GM12864 (cell line): ENCODE results near the gene RCAN1.

Experiments
- DNase-seq: peaks from one replicate; pipeline ENCODE4 v3.0.0-alpha.2; 2011; ENCODE audit warnings: low read depth
- H3K4me3 ChIP-seq: 2 replicates; pipeline ENCODE4 v1.5.1; 2011; ENCODE audit warnings: mild to moderate bottlenecking, low read depth, low read length, control low read depth
- CTCF ChIP-seq: IDR thresholded peaks from 2 replicates; pipeline ENCODE4 v1.5.1; 2011; ENCODE audit warnings: low read depth, mild to moderate bottlenecking, moderate library complexity, low read length, control low read depth, inconsistent platforms; ENCODE audit errors: missing control alignments

Gene RCAN1

GRCh38 chr21:34533938-34534337 lies 81.0 kb downstream of the RCAN1 start:
- DNase-seq = no peak
- no peak for TF ChIP-seq CTCF
- H3K4me3 ChIP-seq = no peak overlapping the region

- DNase-seq = no peak
- TF ChIP-seq CTCF = no peak
- H3K4me3 ChIP-seq = no peak overlapping the region
These were observed 83.5 kb downstream of the RCAN1 start for GRCh38 chr21:34531399-34531798.

GRCh38 chr21:34530261-34530660 lies 84.7 kb downstream of the RCAN1 start:
- no peak for DNase-seq
- TF ChIP-seq CTCF = no peak

GRCh38 chr21:34528131-34528561 lies 86.8 kb downstream of the RCAN1 start:
- no peak overlapping the region for H3K4me3 ChIP-seq
- DNase-seq = no peak
- TF ChIP-seq CTCF = no peak

More at GRCh38 chr21:34530261-34530660, 84.7 kb downstream of the RCAN1 start:
- H3K4me3 ChIP-seq = no peak overlapping the region

- H3K4me3 ChIP-seq = peak overlapping the region; percentile 13; the same call in 1 of the 2 replicates
These were observed 88.2 kb downstream of the RCAN1 start for GRCh38 chr21:34526618-34527290.

GRCh38 chr21:34526241-34526617 lies 88.7 kb downstream of the RCAN1 start:
- H3K4me3 ChIP-seq = peak overlapping the region; percentile 13; the same call in 1 of the 2 replicates
- no peak for TF ChIP-seq CTCF

More at GRCh38 chr21:34526618-34527290, 88.2 kb downstream of the RCAN1 start:
- TF ChIP-seq CTCF = no peak
- no peak for DNase-seq

More at GRCh38 chr21:34526241-34526617, 88.7 kb downstream of the RCAN1 start:
- no peak for DNase-seq
